HG03064 (cell line): Measurements from ENCODE around the gene TP53INP2.
"Not testable (repeated sequence)": the region's sequence is repeated elsewhere in the genome, so short reads cannot be mapped to it uniquely, and the experiment has no call there.

ENCODE experiments used
- ATAC-seq: cut with Tn5 transposase; IDR thresholded peaks from one replicate; pipeline ENCODE4 v1.9.1; 2021; ENCODE audit warnings: low read depth; ENCODE audit not compliant: unreplicated experiment

Gene TP53INP2

DNA sequence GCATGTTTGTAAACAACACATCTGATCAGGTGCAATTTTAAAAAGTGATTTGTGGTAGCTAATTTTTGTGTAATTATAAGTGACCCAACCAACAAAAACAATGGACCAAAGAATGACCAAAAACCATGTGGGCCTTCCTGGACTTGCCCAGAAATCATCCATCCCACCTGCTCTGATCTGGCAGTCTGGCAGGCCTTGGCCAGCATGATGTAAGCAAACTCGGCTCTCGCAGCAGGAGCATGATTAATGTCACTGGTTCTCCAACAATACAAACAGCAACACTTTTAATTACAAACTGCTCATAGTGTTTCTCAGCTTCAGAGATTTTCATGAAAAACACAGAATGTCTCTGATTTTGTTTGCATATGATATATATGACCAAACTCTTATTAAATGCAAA lies 16.1 kb downstream of the TP53INP2 start:
- no peak for ATAC-seq

DNA sequence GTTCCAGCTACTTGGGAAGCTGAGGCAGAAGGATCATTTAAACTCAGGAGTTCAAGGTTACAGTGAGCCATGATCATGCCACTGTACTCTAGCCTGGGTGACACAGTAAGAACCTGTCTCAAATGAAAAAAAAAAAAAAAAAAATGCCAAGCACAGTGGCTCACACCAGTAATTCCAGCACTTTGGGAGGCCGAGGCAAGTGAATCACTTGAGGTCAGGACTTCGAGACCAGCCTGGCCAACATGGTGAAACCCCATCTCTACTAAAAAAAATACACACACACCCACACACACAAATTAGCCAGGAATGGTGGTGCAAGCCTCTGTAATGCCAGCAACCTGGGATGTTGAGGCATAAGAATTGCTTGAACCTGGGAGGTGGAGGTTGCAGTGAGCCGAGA lies 18.4 kb downstream of the TP53INP2 start:
- not testable (repeated sequence) for ATAC-seq

DNA sequence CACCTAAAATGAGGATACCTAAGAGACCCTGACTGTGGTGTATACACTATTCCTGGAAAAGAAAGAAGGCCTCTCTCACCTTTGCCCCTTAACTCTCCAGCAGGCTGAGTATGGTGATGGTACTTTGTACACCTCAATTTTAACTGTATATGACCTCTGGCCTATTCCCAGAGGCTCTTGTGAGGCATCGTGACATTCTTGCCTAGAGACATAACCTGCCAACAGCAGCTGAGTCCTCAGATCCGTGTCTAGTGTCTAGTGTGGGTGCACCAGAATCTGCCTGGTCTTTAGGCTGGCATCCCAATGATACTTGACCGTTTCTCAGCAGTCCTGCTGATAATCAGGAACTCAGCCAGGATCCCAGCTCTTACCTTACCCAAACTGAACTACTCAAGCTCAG lies 20.0 kb downstream of the TP53INP2 start:
- no peak for ATAC-seq

DNA sequence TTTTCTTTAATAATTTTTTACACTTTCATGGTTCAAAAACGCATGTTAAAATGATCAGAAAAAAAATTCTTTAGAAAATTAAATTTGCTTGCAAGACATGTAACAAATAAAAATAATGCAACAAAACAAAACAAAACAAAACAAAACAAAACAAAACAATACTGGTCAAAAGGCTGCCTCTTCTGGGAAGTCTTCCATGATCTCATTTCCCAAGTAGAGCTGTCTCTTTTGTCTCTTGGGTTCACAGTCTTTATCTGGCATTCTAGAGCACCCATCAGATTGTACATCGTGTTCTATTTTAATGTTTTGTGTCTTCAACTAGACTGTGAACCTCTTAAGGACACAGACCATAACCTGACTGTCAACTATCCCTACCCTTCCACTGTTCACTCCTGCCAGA lies 25.3 kb downstream of the TP53INP2 start:
- no peak for ATAC-seq

DNA sequence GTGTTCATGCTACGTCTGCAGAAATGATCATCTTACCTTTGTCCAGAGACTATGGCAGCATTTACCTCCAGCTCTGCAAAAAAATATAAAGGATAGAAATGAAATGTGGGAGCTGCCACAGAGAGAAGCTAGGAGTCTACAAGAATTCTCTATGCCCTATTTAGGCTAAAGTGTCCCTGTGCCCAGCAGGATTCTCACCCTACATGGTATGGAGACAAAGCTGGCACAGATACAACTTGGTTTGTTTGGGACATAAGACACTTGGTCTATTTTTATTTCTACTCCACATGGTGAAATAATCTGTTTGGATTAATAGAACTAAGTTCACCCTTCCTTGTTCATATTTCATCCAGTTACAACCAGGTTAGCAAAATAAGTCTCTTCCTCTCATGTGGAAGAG lies 28.4 kb downstream of the TP53INP2 start:
- ATAC-seq: no peak

DNA sequence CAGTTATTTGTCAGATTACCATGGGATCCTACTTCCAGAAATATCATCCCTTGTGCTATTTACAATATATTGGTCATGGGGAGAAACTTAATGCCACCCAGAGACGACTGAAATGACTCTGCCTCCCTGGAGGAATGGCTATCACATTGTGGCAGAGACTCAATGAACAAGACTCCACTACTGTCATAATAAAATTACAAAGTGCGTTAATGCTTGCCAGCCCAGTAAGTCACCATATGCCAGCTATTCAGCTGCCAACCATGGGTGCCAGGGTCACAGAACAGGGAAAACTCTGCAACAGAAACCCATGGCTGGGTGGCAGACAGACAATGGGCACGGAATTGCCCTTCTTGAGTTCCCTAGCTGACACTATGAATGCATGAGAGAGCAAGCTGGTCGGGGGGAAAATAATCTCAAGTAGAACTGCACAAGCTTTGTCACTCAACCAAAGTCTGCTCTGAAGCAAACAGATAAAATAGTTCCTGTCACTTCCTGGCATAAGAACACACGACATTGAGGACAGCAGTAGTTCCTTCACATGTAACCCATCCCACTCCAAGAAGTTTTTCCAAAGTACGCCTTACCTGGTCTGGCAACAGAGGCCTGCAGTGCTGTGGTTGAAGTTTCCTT lies 32.1 kb downstream of the TP53INP2 start:
- ATAC-seq: no peak

DNA sequence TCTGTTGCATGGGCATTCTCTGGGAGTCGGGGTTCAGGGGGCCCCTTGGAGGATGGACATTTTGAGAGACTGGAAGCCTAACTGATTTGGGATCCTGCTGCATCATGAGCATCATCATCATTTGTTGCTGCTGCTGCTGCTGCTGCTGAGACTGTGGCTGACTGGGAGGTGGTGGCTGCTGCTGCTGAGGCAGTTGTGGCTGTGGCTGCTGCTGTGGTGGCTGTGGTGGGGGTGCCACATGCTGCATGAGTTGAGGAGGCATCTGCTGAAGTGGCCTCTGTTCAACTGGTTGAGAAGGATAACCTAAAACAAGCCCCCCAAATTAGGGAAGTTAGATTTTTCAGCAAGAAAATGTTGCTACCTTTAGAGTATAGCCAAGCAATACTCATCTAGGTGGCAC lies 38.9 kb downstream of the TP53INP2 start:
- ATAC-seq: no peak

DNA sequence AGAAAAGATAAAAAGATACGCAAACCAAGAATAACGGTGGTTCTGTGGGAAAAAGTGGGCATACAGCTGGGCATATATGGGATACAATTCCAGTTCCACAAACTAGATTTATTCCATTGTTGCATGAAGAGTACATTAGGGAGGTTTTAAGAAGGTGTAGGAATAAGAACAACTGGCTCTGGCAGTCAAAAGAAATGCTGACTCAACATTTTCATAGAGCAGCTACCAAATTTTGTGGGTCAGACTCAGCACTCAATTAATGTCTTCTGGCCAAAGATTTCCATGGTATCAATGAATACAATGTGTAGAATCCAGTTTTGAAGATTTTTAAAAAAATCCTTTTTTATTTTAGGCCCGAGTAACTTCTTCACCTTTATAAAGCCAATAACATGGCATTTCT lies 40.2 kb downstream of the TP53INP2 start:
- no peak for ATAC-seq

DNA sequence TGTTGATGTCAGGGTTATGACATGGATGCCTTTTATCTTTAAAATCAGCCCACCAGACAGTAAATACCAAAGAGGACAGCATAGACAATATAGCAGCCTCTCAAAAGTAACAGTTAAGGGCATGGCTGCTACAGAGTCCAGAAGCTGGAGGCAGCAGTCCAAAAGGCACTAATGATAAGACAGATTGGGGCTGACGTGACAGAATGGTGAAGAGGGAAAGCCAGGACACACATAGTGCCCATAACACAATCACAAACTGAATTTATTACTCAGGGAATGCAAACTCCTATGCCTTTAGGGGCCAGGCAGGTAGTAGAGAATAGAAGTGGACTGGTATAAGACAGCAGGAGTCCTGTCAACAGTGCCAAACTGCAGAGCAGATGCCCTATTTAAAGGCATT lies 40.7 kb downstream of the TP53INP2 start:
- ATAC-seq: no peak

DNA sequence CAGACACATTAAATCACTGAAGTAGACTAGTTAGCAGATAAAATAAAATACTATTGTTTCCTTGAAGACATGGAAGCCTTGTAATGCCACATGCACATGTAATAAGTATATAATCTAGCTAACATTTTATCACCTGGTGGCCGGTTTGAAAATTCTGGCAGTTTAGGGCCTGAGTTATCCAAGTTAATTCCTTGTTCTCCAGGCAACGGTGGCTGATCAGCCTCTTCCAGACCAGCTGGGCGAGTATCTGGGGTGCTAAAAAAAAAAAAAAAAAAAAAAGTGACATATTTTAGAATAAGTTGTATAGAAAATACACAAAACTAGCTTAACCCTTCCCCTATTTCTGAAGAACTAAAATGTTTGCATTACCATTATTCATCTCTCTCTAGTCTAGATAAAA lies 42.5 kb downstream of the TP53INP2 start:
- ATAC-seq: no peak

DNA sequence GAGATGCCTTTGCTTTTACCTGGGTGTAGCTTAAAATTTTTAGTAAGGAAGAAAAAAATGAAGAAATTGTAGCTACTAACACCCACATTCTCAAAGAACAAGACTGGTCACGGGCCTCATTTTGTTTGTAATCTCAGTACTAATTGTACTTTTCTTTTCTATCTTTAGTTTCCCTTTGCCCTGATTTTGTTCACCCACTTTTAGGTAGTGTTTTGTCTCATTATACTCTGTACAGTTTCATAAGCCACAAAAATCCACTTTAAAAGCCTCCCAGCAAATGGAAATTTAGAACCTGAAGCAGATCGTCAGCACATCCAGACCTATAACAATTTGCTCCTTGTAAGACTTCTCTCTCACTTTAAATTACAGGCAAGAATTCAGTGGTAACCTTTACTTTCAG lies 43.3 kb downstream of the TP53INP2 start:
- no peak for ATAC-seq

DNA sequence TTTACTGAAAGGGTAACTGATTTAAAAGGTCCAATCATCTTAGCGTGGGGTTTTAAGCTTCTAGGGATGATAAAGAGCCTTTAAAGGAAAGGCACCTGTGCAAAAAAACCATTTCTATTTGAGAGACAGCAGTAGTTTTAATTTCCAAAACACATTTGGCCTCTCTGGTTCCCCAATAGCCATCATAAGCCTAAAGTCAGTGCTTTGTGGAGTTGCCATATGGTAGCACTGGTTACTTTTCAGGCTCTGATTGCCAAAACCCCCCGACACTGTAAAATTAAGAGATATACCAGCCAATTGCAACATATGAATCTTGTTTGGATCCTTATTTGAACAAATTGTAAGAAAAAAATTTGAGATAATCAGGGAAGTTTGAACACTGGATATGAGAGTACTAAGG lies 44.6 kb downstream of the TP53INP2 start:
- ATAC-seq: no peak

DNA sequence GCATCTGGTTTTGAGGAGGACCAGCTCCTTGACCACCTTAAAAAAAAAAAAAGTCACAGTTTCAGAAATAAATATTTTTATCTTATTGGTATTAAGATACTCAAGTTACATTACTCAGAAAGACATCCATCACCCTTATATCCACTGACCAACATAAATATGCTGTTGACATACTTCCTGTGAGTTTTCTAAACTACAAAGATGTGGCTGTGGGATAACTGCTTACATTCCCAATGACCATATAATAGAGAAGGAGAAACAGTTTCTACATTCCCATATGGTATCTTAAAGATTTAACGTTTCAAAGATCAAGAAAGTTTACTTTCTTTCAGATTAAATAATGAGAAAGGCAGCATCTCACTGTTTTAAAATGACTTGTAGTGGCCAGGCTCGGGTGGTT lies 46.3 kb downstream of the TP53INP2 start:
- ATAC-seq: no peak

DNA sequence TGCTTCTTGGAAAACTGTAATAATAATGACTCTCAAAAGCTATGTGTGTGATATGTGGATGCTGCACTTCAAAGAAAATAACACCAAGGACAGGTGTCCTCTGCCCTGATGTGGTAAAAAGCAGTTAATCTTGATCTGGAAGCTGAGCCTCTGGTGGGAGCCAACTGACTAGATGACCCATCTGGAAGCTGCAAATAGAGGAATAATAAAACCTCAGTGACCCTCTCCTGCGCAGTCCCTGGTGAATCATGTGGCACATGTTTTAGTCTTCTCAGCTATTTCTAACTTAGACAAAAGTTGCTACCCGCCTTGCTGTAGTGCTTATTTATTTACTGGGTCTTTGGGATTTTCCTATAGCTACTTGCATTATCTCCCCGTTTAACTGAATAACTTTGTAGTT lies 47.3 kb downstream of the TP53INP2 start:
- ATAC-seq: no peak

DNA sequence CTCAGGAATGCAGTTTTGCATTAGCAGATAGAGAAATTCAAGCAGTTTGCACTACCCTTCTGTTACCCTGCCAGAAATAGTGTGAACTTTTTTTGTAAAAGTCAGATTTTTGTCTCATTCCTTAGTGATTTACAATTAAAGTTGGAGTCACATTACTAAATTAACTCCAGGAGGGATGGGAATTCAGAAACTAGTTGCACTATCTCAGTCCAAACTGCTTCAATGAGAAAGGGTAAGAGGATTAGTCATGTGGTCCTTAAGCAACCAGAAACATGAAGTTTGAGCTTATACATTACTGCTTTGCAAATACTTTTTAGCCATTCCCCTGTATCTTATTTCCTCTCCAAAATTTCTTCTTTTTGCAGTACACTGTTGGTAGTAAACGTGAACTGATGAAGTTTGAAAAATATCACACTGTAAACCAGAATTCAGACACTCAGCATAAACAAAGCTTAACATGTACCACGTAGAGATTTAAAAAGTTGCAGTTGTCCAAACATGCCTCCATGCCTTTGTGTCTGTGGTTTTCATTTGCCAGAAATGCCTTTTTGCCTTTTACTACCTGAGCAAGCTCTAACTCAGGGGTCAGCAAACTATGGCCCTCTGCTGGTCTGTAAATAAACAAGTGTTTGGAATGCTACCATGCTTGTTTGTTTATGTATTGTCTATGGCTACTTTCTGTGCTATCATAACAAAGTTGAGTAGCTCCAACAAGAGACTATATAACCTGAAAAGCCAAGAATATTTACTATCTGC lies 49.7 kb downstream of the TP53INP2 start:
- no peak for ATAC-seq

DNA sequence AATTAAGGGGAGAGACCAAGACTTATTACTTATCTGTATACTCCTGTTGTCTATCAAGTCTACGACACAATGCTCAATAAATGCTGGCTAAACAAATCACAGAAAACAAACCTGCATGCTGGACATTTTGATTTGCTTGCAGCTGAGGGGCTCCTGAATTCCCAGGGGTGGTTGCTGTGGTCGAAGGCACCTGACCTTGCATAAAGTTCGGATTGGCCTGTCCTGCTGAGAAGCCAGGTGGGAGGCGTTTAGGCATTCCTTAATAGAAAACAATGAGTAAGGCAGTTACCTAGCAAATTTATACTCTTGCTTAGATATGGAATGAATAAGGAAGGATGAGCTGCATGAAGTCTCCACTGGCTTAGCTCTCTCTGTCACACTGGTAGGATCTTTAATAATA lies 50.5 kb downstream of the TP53INP2 start:
- no peak for ATAC-seq

DNA sequence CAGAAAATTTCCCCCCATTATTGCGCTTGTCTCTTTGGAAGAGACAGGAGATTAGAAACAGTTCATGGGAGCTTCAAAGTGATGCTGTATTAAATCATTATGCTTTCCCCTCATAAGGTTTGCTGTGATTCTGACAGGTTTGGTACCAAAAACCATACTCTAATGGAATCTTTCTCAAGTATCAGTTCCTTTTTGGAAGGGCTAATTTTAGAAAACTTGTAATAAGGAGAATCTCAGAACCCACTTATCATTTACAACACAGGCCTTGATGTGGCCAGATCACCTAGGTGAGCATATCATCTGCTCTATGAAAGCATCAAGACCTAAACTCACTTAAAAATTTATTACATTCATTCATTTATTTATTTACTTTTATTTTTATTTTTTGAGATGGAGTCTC lies 51.2 kb downstream of the TP53INP2 start:
- no peak for ATAC-seq

DNA sequence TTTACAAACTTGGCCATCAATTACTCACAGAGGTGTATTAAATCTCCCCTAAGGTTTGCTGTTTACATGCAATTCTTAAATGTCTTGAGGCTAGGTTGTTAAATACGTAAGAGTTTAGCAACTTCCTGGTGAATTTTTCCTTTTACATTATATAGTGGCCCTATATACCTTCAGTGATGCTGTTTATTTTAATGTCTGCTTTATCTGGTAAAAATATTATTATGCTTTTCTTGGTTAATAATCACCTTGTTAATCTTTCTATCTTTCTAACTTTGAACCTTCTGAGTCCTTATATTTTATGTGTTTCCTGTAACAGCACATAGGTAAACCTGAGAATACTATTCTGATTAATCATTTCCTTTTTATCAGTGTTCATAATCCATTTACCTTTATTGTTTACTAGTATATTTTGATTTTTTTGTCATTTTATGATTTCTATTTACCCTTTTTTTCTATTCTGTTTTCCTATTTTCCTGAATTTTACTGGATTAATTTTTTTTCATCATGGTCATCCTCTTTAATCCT lies 57.9 kb downstream of the TP53INP2 start:
- no peak for ATAC-seq
